Left hindlimb (tissue), 1 donor: ENCODE data around the gene COL4A4.
"Not testable (repeated sequence)": the region's sequence is repeated elsewhere in the genome, so short reads cannot be mapped to it uniquely, and the experiment has no call there.

ENCODE experiments used
- DNase-seq: peaks from one replicate; pipeline ENCODE4 v3.0.0-alpha.2; 2018

COL4A4 gene

DNA sequence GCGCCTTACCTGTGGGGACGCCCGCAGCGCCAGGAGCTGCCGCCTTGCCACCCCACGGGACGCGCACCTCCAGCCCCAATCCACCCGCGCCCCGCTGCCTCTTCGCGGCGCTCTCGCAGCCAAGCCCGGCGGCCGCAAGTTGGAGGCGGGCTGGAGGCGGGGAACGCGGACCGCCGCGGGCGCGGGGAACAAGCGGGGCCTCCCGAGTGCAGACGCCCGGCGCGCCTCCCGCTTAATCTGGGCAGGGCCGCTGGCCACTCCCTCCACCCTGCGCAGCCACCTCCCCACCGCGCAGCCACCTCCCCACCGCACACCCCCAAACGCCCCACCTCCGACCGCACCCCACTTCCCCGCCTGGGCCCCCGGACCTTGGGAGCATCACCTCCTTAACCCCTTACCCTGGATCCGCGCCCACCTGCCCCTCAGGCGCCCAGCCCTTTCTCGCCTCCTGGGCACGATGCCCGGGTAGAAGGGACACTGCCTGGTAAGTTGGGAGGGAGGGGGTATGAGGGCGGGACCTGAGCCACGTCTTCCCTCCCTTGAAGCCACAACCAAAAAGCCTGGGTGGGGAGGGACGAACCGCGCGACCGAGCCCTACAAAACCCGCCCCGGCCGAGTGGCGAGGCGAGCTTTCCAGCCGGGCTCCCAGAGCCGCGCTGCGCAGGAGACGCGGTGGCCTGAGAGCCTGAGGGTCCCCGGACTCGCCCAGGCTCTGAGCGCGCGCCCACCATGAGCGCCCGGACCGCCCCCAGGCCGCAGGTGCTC, at the start of gene COL4A4, which contains the start of gene COL4A3:
Gene COL4A4, minus strand, starts transcription at position 208 of the 765 bp plus-strand sequence. CDS start 16,722 bp downstream, outside the sequence.
Gene COL4A3, plus strand, starts transcription at position 627 of the 765 bp plus-strand sequence. Its CDS starts 103 bp downstream, at position 730.
- DNase-seq = peak; percentile 38

GRCh38 chr2:227207573-227207972, 43.6 kb upstream of the COL4A4 start:
- DNase-seq = no peak

DNA sequence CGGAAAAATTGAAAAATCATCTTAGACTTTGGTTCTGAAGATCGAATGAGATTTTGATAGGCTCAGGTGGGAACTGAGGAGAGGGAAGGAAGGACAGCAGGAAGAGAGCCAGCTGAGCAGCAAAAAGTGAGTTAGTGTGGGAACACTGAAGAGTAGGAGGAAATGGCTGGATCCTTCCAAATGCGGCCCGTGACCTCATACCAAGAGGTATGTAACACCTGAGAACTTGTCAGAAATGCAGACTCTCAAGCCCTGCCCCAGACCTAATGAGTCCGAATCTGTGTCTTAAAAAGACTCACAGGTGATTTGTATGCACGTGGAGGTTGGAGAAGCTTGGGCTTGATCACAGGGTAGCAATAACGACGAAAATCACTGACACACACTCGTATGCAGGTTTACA, 42.4 kb upstream of the COL4A4 start:
- no peak for DNase-seq

DNA sequence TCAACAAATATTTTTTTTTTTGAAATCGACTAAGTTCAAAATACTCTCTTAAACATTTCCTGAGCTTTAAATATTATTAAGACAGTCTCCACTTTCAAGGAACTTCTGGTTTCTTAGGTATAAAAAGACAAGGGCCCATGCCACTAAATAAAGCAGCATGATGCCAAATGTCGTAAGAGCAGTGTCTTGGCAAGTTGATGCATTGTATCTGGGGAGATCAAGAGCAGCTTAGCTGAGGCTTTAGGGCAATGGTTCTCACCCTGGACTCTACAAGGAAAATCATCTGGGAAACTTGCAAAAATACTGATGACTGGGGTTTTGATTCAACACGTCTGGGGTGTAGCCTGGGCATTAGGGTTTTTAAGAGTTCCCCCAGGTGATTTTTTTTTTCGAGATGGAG, 41.7 kb upstream of the COL4A4 start:
- no peak for DNase-seq

DNA sequence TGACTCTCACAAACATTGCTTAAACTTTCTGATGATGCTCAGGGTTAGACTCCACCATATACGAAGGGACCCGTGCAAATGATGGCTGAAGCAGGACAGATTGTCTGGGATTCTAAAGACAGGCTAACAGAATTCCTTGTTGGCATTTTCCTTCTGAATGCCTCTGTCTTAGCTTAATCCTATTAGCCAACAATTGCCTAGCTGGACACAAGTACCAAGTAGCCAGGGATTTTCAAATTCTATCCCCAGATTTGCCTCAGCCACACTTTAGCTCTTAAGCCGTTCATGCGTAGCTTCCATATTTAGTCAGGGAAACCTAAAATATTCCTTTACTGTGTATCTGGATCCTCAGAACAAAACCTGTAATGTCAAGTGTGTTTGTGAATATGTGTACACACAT, 40.4 kb upstream of the COL4A4 start:
- DNase-seq = no peak

GRCh38 chr2:227201771-227202170, 37.8 kb upstream of the COL4A4 start:
- no peak for DNase-seq

GRCh38 chr2:227198866-227199265, 34.9 kb upstream of the COL4A4 start:
- no peak for DNase-seq

- no peak for DNase-seq
These were observed 30.2 kb upstream of the COL4A4 start for GRCh38 chr2:227194219-227194618.

DNA sequence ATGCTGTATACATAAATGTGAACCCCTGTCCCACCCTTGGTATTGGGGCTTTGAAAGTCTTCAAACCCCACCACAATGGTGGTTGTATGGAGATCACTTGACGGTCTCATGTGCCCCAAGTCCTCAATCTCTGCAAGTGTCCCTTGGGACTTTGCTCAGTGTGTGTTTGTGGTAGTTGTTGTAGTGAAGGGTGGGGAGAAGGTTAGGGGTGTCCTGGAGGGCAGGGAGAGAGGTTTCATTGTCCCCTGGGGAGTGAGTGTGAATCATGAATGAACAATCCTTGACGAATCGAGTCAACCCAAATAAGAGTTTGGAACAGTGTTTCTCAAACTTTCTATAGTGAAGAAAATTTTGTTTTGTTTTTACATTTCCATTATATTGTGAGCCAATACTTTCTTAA, 28.5 kb upstream of the COL4A4 start:
- no peak for DNase-seq

DNA sequence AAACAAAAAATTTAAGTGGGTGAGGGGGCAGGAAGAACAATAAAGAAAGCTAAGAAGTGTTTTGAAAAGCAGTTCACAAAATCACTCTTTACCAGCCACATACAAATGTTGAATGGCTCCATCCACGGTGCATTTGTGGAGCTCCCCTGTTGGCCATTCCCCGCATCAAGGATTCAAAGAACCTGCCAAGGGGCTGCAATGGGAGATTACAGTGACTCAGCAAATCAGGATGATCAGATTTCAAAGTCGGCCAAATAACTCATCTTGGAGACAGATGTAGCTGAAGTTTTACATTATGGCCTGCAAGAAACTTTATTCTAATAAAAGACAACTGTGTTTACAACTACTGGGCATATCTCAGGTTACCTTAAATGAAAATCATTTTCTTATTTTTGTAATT, 27.4 kb upstream of the COL4A4 start:
- DNase-seq = no peak

DNA sequence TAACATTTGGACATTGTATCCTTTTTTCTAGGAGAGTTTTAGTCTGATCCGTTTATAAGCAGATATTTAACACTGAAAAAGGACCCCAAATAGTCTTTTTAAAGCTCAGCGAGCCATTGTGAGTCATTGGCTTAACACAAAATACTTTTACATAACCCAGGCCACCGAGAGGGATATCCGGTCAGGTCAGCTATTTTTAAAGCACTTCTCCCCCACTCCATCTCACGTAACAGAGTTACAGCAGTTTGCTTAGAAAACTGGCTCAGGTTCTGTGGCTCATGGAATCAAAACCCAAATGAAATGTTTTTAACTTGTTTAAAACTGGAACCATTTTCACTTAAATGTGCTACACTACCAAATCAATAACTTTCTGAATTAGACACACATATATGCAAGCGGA, 24.3 kb upstream of the COL4A4 start:
- no peak for DNase-seq

GRCh38 chr2:227186751-227187150, 22.7 kb upstream of the COL4A4 start:
- DNase-seq = no peak

DNA sequence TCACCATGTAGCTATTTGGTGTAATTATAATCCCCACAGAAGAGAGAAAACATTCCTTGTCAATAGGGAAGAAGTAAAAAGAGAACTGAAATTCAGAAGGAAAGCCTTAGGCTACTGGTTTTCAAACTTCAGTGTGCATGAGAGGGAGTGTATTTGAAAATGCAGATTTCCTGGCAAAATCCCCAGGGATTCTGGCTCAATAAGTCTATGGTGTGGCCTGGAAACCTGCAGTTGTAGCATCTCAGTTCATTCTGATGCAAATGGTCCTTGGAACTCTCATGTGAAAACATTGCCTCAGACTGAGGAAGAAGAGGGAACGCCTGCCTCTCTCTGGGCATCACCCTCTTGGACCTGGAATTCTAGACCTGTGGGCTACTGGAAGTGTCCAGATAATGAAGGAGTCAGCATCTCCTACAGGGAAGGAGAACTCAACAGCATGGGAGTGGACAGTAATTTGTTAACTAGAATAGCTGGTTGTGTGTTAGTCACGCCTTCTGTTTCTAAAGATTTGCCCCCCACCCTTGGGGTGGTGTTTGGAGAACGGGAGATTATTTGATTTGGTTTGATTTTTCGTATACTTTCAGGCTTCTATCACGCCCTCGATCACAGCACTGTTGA, 21.7 kb upstream of the COL4A4 start:
- DNase-seq = no peak

DNA sequence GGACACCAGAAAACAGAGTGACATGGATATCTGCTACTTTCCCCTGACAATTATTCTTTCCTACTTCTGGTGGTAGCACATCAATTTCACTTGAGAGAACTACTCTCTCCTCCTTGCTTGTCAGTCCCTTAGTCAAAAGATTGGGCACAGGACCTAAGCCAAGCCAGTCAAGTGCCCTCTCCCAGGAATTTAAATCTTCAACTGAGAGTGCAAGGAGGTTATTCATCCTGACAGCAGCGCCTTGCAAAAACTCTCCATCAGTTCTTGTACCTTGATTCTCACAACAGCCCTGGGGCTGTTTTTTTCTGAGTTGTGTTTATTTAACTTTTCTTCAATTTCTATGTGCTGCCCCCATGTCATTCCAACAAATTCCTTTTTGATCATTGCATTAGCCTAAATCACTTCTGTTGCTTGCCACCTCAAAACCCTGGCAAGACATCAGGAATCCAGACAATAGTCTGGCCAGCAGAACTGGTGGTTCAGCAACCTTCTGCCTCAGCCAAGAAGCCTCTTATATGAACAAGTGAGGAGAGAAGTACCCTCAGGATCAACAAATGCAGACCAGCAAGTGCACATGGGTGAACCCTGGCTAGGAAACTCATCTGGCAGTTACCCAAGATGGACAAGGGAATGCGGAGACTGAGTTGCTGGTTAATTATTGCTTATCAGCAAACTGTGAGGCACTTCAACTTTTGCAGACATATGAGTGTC, 19.8 kb upstream of the COL4A4 start:
- DNase-seq = no peak

GRCh38 chr2:227182765-227183164, 18.8 kb upstream of the COL4A4 start:
- no peak for DNase-seq

- no peak for DNase-seq
These were observed 16.8 kb upstream of the COL4A4 start for GRCh38 chr2:227180770-227181169.

DNA sequence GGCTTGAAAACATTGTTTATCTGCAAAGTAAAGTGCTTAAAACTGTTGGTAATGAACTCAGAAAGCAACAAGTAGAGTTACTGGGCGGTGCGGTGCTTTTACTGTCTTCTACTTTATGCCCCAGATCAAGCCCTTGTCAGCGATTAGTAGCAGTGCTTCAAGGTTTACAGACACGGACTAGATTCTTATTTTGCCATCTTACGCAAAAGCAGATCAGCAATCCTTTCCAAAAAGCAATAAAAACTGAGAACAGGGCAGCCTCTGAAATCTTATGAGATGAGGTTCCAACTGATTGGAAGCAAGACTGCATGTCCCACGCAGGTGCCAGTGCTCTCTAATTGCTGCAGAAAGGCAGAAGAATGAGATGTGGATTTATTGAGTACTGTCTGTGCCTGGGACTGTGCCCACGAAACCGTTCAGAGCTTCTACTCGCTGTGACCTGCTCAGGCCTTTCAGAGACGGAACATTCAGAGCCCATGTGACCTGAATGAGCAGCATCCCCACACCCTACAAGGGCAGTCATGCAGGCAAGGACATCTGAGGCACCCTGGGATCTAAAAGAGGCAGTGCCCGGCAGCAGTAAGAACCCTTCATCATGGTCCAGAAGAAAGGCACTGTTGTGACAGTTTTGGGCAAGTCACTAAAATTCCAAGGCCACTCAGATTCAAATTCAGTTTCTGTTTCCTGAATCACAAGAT, 16.1 kb upstream of the COL4A4 start:
- no peak for DNase-seq

DNA sequence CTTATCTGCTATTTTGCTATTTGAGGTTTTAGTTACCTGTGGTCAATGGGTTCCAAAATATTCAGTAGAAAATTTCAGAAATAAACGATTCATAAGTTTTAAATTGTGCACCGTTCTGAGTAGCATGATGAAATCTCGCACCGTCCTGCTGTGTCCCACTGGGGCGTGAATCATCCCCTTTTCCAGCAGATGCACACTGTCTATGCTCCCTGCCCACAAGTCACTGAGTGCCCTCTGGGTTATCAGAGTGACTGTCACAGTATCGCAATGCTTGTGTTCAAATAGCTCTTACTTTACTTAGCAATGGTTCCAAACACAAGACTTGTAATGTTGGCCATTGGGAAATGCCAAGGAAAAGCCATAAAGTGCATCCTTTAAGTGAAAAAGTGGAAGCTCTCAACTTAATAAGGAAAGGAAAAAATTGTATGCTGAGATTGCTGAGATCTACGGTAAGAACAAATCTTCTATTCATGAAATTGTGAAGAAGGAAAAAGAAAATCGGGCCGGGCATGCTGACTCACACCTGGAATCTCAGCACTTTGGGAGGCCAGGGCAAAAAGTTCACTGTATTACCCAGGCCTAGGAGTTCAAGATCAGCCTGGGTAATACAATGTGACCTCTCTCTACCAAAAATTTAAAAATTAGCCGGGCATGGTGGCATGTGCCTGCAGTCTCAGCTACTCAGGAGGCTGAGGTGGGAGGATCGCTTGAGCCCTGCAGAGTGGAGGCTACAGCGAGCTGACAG, 13.8 kb upstream of the COL4A4 start:
- no peak for DNase-seq

GRCh38 chr2:227171779-227172178, 7.8 kb upstream of the COL4A4 start:
- DNase-seq = not testable (repeated sequence)

DNA sequence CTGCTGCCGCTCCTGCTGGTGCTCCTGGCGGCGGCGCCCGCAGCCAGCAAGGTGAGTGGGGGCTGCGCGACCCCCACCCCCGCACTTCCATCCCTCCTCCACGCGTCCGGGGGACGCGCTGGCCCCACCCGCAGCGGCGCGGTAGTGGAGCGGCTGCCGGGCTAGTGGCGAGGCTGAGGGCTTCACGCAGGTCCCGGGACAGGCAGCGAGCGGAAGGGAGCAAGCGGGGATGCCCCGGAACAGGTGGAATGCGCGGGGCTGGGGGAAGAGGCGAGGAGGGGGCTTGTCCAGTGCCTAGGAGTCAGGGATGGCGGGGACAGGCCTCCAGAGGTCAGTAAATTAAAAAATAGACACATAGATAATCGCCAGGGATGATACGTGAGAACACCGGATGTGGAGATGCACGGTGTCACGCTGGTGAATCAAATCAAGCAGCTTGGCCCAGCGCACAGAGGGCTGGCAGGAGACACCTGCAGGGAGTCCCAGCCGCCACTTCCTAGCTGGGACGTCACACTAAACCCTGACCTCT, 822 bp upstream of the COL4A4 start:
- DNase-seq = no peak

DNA sequence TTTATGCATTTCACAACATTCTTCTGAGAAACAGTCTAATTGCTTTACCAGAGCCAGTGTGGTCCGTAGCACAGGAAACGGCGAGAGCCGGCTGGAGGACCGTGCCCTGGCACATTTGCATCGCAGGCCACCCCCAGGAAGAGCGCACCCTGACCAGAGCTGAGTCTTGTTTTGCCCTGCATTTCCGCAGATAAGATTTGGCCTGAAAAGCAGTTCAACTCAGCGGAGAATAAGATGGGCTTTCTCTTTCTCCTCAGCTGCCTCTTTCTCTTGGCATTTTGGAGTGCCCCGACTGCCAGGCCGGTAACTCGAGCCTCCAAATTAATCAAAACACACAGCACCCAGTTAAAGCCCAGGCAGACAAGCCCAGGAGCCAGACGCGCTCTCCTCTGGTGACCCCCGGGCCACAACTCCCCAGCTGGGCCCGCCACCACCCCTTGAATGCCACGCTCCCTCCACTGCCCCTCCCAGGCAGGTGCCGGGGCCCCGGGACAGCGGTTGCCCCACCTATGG, 464 bp downstream of the COL4A4 start:
- DNase-seq = no peak

DNA sequence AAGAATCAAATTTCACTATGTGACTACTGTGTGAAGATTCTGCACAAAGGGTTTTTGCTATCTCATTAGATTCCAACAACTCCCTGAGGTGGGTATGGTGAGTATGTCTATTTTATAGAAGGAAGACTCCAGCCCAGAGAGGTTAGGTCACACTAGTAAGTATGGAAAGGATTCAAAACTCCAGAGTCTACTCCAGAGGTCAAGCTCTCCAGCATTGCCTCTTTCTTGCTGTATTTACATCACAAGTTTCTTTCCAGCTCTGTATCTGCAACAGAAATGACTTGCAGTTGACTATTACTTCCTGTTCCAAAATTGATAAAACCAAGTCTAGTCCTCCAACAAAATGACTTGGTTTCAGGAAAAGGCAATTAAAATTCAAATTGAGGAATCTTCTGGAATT, 2.1 kb downstream of the COL4A4 start:
- DNase-seq = no peak
